NCI-H446 treated with DMSO at 0.1 percent for 48 hours (cell line): Measurements from ENCODE around the gene ZNF32.
A peak's percentile ranks its signal among the peaks of the same experiment; 100 is the strongest.

Experiments
- DNase-seq: peaks from one replicate; lab custom pipeline; 2025; lab: John Stamatoyannopoulos, UW

Gene ZNF32

GRCh38 chr10:43648398-43649184, at the start of gene ZNF32:
Gene ZNF32, minus strand, starts transcription at chr10:43648881. Its CDS starts 2,748 bp downstream, at chr10:43646133.
- DNase-seq: peak; percentile 52

GRCh38 chr10:43698156-43698555, 49.5 kb upstream of the ZNF32 start:
- no peak for DNase-seq

GRCh38 chr10:43696909-43697483, 48.3 kb upstream of the ZNF32 start:
- no peak for DNase-seq

GRCh38 chr10:43695730-43696129, 47.0 kb upstream of the ZNF32 start:
- no peak for DNase-seq

GRCh38 chr10:43695321-43695720, 46.6 kb upstream of the ZNF32 start:
- no peak for DNase-seq

GRCh38 chr10:43694526-43694925, 45.8 kb upstream of the ZNF32 start:
- DNase-seq: no peak

- no peak for DNase-seq
Measured at GRCh38 chr10:43693602-43694001, 44.9 kb upstream of the ZNF32 start.

GRCh38 chr10:43692051-43692825, 43.6 kb upstream of the ZNF32 start:
- DNase-seq: no peak

- no peak for DNase-seq
Measured at GRCh38 chr10:43691485-43691884, 42.8 kb upstream of the ZNF32 start.

- DNase-seq: no peak
Measured at GRCh38 chr10:43689955-43690771, 41.5 kb upstream of the ZNF32 start.

GRCh38 chr10:43689618-43689954, 40.9 kb upstream of the ZNF32 start:
- DNase-seq: no peak

GRCh38 chr10:43689007-43689491, 40.4 kb upstream of the ZNF32 start:
- no peak for DNase-seq

GRCh38 chr10:43688348-43688892, 39.7 kb upstream of the ZNF32 start:
- no peak for DNase-seq

- DNase-seq: no peak
Measured at GRCh38 chr10:43687373-43687772, 38.7 kb upstream of the ZNF32 start.

- DNase-seq: no peak
Measured at GRCh38 chr10:43686414-43686813, 37.7 kb upstream of the ZNF32 start.

GRCh38 chr10:43685744-43686143, 37.1 kb upstream of the ZNF32 start:
- no peak for DNase-seq

GRCh38 chr10:43684292-43684559, 35.5 kb upstream of the ZNF32 start:
- DNase-seq: no peak

- no peak for DNase-seq
Measured at GRCh38 chr10:43683451-43684291, 35.0 kb upstream of the ZNF32 start.

- no peak for DNase-seq
Measured at GRCh38 chr10:43682956-43683355, 34.3 kb upstream of the ZNF32 start.

- DNase-seq: no peak
Measured at GRCh38 chr10:43681721-43682120, 33.0 kb upstream of the ZNF32 start.

- no peak for DNase-seq
Measured at GRCh38 chr10:43681220-43681619, 32.5 kb upstream of the ZNF32 start.
